Cerebellar nuclear complex (tissue), 1 donor: Measurements from ENCODE around the gene AXDND1.

Source experiments
- DNase-seq, 2 experiments: peaks; one replicate each; lab custom pipeline; 2025; lab: John Stamatoyannopoulos, UW

AXDND1 gene

DNA sequence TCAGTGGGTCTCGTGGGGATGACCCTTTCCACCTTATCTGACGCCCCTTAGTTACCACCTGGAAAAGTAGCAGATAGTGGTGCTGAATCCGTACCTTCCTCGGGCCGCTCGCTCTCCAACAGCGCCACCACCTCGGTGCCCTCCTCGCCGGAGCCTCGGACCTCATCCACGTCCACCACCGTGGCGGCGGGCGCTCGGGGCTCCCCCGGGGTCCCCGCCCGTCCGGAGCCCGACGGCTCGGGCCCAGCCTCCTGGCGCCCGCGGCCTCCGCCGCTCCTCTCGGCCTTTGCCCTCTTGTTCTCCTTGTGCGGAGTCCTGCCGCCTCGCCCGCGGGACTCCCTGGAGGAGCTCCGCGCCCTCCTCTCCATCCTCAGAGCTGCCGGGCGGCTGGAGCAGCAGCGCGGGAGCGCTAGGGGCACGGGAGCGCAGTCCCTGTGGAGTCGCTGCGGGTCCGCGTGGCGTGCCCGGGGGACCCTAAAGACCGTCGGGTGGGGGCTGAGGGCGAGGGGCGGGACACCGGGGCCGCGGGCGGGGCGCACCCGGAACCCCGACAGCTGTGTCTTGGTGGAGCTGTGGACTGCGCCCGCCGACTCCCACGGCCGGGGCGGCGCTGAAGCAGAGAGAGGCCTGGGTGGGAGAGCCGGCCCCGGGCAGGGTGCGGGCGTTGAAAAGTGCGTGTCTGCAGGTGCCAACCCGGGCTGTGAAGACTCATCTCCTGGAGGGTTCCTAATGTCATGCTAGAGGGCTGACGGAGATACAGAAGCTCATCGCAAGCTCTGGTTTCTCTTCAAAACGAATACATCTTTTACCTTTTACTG lies 209.9 kb downstream of the AXDND1 start, which contains the start of gene NPHS2:
NPHS2 (minus strand) TSS at position 452 of the 818 bp plus-strand sequence; CDS start at position 368, 84 bp downstream.
- no peak for DNase-seq

DNA sequence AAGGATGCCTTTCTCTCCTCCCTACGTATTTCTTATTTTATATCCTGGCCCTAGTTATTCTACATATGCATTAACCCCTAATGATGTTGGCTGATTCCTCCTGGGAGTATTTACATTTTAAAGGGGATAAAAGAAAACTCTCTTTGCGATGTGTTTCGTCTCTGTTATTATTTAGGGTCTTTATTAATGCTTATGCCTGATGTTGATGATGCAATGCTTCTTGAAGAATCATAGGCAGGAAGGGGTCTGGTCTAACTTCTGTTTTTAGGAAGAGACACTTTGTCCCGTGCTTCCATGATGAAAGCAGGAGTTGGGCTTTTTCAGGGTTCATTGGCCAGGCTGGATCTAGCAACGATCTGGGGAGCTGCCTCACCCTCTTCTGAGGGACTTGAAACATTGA lies 210.7 kb downstream of the AXDND1 start:
- no peak for DNase-seq

DNA sequence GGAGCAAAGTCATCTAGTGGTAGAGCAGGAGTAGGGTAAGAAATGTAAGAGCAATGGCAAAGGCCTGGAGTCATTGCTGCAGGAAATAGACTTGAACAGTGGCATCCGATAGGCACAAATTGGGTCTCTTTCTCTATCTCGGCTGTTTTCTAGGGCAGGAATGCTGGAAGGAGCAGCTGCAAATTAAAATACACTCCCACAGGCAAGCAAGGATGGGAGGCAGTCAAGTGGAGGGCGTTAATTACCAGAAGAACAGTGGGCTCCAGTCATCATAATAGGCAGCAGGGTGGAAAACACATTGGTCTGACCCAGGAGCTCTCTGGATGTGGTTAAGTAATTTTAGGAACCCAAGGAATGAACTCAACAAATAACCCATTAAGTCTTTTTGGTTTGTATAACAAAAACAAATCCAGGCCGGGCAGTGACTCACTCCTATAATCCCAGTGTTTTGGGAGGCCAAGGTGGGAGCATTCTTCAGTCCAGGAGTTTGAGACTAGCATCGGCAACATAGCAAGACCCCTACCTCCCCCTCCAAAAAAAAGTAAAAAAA lies 218.1 kb downstream of the AXDND1 start:
- DNase-seq = no peak

DNA sequence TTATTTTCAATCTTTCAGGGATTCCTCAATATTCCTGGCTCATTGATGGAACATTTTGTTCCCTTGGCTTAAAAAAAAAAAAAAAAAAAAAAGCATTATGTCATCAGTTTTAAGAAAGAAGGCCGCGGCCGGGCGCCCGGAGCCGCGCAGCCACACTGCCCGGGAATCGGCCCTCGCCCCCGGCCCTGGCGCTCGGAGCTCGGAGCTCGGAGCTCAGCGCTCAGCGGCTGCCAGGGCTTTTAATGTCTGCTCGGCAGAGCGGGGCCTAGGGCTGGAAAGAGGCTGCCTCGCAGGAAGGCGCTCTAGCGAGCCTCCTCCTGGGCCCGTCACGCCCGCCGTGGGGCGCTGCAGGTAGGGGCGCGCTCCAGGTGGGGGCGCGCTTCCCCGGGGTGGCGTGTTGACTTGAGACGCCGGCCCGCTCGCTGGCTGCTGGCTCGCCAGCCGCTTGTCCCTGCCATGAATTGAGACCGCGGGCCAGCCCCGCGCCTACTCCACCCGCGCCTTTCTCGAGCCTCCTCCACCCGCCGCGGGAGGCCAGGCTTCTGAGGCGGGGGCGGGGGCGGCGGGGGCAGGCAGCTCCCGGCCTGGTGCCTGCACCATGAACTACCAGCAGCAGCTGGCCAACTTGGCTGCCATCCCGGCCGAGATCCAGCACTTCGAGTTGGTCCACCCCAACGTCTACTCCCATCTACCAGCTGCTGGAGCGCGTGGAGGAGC lies 220.5 kb downstream of the AXDND1 start:
- DNase-seq = no peak

DNA sequence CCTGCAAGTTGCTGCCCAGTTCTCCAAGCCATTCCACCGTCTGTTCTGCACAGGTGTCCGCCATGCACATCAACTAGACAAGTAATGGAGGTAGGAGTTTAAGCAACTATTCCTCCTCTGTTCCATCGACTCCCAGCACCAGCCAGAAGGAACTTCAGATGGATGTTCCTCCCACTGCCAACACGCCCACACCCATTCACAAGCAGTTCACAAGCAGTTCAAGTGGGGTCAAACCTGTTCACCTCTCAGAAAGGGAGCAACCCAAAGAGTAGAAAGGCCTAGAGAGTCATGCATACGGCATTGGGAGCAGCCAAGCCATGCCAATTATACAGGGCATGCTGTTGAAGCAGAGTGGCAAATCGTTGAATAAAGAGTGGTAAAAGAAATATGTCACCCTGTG lies 221.6 kb downstream of the AXDND1 start:
- DNase-seq = no peak

DNA sequence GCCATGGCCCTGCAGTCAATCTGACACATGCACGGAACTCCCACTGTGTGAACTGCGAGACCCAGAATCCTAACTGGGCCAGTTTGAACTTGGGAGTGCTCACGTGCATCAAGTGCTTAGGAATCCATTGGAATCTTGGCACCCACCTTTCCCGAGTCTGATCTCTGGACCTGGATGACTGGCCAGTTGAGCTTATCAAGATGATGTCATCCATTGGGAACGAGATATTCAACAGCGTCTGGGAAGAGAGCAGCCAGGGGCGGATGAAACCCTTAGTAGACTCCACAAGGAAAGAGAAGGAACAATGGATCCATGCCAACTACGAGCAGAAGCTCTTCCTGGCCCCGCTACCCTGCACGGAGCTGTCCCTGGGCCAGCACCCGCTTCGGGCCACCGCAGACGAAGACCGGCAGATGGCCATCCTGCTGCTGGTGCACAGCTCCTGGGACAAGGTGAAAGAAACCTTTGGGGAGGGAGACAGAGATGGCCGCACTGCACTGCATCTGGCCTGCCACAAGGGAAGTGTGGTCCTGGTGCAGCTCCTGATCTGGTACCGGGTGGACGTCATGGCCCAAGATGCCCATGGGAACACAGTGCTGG lies 222.8 kb downstream of the AXDND1 start:
- DNase-seq = no peak

DNA sequence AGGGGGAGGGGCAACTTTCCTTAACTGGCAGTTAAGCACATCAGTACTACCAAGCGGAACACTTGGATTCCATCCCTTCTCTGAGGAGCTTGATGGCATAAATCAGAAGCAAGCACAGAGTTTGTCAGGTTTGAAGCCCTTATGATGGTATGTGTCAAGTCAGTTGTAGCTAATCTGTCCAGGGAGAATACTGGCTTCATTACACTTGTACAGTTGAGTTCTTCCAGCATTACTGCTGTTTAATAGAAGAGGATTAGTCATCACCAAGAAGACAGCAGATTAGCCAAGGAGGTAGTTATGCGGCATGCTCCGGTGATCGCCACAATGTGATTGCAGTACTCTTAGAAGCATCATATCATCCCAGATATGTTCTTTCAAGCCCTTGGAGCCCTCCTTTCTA lies 223.7 kb downstream of the AXDND1 start:
- DNase-seq = no peak

DNA sequence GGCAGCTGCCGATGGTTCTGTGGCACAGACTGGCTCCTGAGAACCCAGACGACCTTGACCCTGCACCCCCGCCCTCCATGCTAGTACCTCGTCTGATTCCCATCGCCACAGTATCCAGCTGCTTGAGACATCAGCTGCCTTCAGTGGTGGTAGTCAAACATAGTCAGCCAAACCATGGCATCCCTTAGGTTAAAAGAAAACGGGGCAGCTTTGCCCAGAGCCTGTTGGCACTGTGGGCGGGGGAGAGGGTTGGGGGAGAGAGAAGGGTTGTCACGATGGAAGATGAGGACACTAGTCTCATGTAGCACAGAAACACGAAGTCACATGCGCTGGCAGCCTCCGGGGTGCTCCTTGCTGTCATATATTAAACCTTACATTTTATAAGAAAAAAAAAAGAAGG lies 224.9 kb downstream of the AXDND1 start:
- DNase-seq = no peak

DNA sequence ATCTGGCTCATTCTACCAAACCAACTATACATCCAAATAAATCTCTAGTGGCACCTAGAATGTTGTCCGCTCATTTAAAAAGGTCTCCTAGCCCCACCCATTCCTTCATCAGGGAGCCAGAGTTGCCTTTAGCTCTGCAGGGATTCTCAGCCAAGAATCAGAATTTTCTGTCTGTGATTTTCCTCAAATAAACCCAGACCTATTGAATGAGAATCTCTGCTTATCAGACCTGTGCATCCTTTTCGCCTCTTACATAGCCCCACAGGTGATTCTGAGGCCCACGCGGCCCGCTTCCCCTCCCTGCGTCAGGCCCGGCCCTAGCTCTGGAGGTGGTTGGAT lies 225.5 kb downstream of the AXDND1 start:
- no peak for DNase-seq

DNA sequence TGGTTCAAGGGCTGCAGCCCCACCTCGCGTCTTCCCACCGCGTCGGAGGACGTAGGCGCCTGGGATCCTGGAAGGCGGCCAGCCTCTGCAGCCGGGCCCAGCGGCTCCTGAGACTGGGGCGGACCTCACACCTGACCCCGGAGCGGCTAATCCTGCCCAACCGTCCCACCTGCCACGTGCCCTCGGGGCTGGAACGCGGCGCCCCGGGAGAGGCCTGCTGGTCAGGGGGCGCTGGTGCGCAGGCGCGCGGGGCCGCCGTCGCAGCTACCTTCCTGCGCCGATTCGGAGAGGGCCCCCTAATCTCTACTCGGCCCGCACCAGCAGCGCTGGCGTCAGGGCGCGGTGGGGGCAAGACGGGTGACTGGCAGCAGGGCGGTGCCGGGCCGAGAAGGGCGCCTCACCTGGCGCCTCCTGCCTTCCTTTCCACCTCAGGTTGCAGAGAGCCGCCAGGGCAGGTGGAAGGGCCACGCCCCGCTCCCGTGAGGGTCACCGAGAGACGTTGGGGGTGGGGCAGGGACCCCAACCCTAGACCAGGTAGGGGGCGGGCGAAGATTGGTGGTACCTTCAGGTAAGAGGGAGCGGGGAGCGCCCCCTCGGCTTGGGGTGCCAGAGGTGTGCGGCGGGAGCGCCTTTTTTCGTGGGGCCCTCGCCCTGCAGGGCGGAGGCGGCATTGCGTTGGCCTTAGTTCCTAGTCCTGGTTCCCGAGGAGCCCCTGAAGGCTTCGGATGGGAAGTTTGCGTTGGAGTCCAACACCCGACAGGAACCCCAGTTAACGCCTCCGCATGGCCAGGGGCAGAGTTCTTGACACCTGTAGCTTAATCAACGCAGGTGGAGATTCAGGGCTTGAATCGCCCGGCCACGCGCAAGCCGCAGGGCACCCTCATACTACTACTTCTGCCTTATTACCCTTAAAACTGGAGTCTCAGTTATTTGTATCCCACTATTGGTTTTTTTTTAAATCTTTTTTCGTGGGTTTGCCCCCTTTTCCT lies 226.1 kb downstream of the AXDND1 start, which contains the start of gene TDRD5:
TDRD5 (plus strand) TSS at position 241 of the 989 bp plus-strand sequence. CDS start 784 bp downstream, outside the sequence.
- no peak for DNase-seq

DNA sequence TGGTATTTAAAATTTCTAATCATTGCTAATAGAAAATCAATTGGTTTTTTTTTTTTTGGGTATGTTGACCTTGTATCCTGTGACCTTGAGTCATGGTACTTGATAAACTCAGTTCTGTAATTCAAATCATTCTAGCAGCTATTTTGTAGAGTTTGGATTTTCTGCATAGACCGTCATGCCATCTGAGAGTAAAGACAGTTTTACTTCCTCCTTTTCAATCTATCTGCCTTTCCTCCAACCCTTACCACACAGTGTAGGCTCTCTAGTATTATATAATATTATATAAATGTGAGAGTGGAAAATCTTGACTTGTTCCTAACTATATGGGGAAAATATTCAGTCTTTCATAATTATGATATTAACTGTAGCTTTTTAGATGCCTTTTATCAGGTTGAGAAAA lies 232.9 kb downstream of the AXDND1 start:
- no peak for DNase-seq

DNA sequence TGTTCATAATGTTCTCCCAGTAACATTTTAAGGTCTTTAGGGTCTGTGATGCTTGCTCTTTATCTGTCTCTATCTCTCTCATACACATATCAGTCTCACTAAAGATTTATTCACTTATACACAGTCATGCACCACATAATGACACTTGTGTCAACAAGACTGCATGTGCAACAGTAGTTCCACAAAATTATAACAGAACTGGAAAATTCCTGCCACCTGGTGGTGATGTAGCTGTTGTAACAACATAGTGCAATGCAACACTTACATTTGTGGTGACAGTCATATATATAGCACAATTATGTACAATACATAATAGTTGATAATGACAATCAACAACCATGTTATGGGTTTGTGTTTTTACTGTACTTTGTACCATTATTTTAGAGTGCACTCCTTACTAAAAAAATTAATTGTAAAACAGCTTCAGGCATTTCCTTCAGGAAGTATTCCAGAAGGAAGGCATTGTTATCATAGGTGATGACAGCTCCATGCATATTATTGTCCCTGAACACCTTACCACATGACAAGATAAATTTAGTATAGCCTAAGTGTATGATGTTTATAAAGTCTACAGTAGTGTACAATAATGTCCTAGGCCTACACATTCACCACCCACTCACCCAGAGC lies 234.0 kb downstream of the AXDND1 start:
- DNase-seq = no peak

DNA sequence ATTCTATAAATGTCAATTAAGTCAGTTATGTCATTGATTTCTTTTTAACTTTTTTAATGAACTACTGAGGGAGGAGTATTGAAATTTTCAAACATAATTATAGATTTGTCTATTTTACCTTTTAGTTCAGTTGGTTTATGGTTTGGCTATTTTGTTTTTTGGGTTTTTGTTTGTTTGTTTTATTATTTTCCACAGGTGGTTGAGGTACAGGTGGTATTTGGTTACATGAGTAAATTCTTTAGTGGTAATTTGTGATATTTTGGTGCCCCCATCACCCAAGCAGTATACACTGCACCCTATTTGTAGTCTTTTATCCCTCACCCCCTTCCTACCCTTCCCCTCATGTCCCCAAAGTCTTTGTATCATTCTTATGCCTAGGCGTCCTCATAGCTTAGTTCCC lies 235.3 kb downstream of the AXDND1 start:
- DNase-seq = no peak
